NCI-H2171 treated with DMSO at 0.1 percent for 48 hours (cell line): Measurements from ENCODE around the gene AGTR2.
"Not testable (repeated sequence)": the region's sequence is repeated elsewhere in the genome, so short reads cannot be mapped to it uniquely, and the experiment has no call there.

Experiments
- DNase-seq: peaks from one replicate; lab custom pipeline; 2025; lab: John Stamatoyannopoulos, UW

The AGTR2 gene

GRCh38 chrX:116170511-116170910 is at the start of gene AGTR2:
Gene AGTR2, plus strand, starts transcription at chrX:116170744. Its CDS starts 1,537 bp downstream, at chrX:116172281.
- DNase-seq, result no peak

GRCh38 chrX:116135277-116135676 is 35.3 kb upstream of the AGTR2 start:
- DNase-seq, result no peak

GRCh38 chrX:116141270-116141669 is 29.3 kb upstream of the AGTR2 start:
- DNase-seq, result not testable (repeated sequence)

- no peak for DNase-seq
Measured at GRCh38 chrX:116142976-116143375, 27.6 kb upstream of the AGTR2 start.

GRCh38 chrX:116172976-116173375 is 2.4 kb downstream of the AGTR2 start:
- DNase-seq, result no peak

GRCh38 chrX:116181300-116181699 is 10.8 kb downstream of the AGTR2 start:
- no peak for DNase-seq

GRCh38 chrX:116185163-116185562 is 14.6 kb downstream of the AGTR2 start:
- DNase-seq, result no peak

- no peak for DNase-seq
Measured at GRCh38 chrX:116194649-116195048, 24.1 kb downstream of the AGTR2 start.

- DNase-seq, result no peak
Measured at GRCh38 chrX:116198235-116198634, 27.7 kb downstream of the AGTR2 start.

GRCh38 chrX:116198810-116199209 is 28.3 kb downstream of the AGTR2 start:
- no peak for DNase-seq

GRCh38 chrX:116204932-116205331 is 34.4 kb downstream of the AGTR2 start:
- DNase-seq, result no peak

GRCh38 chrX:116213262-116213661 is 42.7 kb downstream of the AGTR2 start:
- DNase-seq, result no peak

GRCh38 chrX:116217080-116217479 is 46.5 kb downstream of the AGTR2 start:
- not testable (repeated sequence) for DNase-seq
